ENCODE results near the gene MMUT. TPM values are rescaled to one million over a fixed set of nuclear protein-coding genes. Genes with fewer than 3 reads are reported as not detected.

Gene MMUT
- total RNA-seq: 10 to 100 TPM; 13.7 to 23.9 TPM

- TF ChIP-seq CTCF (IDR thresholded peaks at IDR 0.05): peak in 1 of 4 experiments; percentile 22
- peak; percentile 100 for TF ChIP-seq POLR2AphosphoS5 (IDR thresholded peaks at IDR 0.05)
- TF ChIP-seq POLR2A (IDR thresholded peaks at IDR 0.05): peak; percentile 82
These were observed at the start of gene MMUT, which contains the start of gene CENPQ for GRCh38 chr6:49462927-49463611. Gene MMUT, minus strand, starts transcription at chr6:49463253. Its CDS starts 3,787 bp downstream, at chr6:49459466. Gene CENPQ, plus strand, starts transcription at chr6:49463370. Its CDS starts 6,807 bp downstream, at chr6:49470177.

GRCh38 chr6:49509342-49509741 is 46.3 kb upstream of the MMUT start:
- no peak overlapping the region for H3K4me3 ChIP-seq
- no peak for TF ChIP-seq POLR2AphosphoS5 (IDR thresholded peaks at IDR 0.05)
- no peak for TF ChIP-seq CTCF (IDR thresholded peaks at IDR 0.05)
- TF ChIP-seq POLR2A (IDR thresholded peaks at IDR 0.05): no peak
- no peaks in the 10 kb centered on the region for H3K27me3 ChIP-seq (replicated peaks; ENCODE audit: insufficient read depth)
- no peak overlapping the region for H3K27ac ChIP-seq
- no peaks in the 10 kb centered on the region for H3K4me1 ChIP-seq (replicated peaks)
- intact Hi-C loops (cut with DNase I): no loop called here
- H3K36me3 ChIP-seq: no peaks in the 10 kb centered on the region
- WGBS: 42% methylated on average over 3 of the region's 3 CpGs
- H3K9me3 ChIP-seq: no peaks in the 10 kb centered on the region
- DNase-seq (ENCODE audit: low spot score): no peak

More at GRCh38 chr6:49462927-49463611, at the start of gene MMUT, which contains the start of gene CENPQ:
- Histone ChIP-seq H3K4me3 (peak within 1 kb of the TSS; percentile 65 to 72), H3K4me1 (replicated peaks) (peaks cover 3% of the 10 kb centered on the region), H3K27ac (peak within 1 kb of the TSS; percentile 84 to 86), H3K9me3 (no peaks in the 10 kb centered on the region), H3K27me3 (replicated peaks; ENCODE audit: insufficient read depth) (no peaks in the 10 kb centered on the region), H3K36me3 (no peaks in the 10 kb centered on the region)
- WGBS: under 1% methylated on average over 37 of the region's 37 CpGs
- intact Hi-C loops (cut with DNase I): no loop called here
- DNase-seq (ENCODE audit: low spot score): peak; percentile 97

- no peaks in the 10 kb centered on the region for H3K9me3 ChIP-seq
- 51% methylated on average over 5 of the region's 5 CpGs for WGBS
- H3K4me1 ChIP-seq (replicated peaks): no peaks in the 10 kb centered on the region
- H3K27ac ChIP-seq: no peak overlapping the region
- H3K36me3 ChIP-seq: no peaks in the 10 kb centered on the region
- TF ChIP-seq CTCF (IDR thresholded peaks at IDR 0.05) (no peak), POLR2A (IDR thresholded peaks at IDR 0.05) (no peak), POLR2AphosphoS5 (IDR thresholded peaks at IDR 0.05) (no peak)
- intact Hi-C loops (cut with DNase I): no loop called here
- no peak overlapping the region for H3K4me3 ChIP-seq
- H3K27me3 ChIP-seq (replicated peaks; ENCODE audit: insufficient read depth): no peaks in the 10 kb centered on the region
- DNase-seq (ENCODE audit: low spot score): no peak
These were observed 43.6 kb upstream of the MMUT start for GRCh38 chr6:49506569-49507111.

GRCh38 chr6:49504666-49505065 is 41.6 kb upstream of the MMUT start:
- intact Hi-C loops (cut with DNase I): no loop called here
- TF ChIP-seq POLR2A (IDR thresholded peaks at IDR 0.05): no peak
- no peak for TF ChIP-seq POLR2AphosphoS5 (IDR thresholded peaks at IDR 0.05)
- no peak for TF ChIP-seq CTCF (IDR thresholded peaks at IDR 0.05)
- WGBS: 80% methylated on average over 5 of the region's 5 CpGs

More at GRCh38 chr6:49504666-49505065, 41.6 kb upstream of the MMUT start:
- Histone ChIP-seq H3K27ac (no peak overlapping the region), H3K4me1 (replicated peaks) (no peaks in the 10 kb centered on the region), H3K4me3 (no peak overlapping the region), H3K9me3 (no peaks in the 10 kb centered on the region), H3K36me3 (no peaks in the 10 kb centered on the region), H3K27me3 (replicated peaks; ENCODE audit: insufficient read depth) (no peaks in the 10 kb centered on the region)
- no peak for DNase-seq (ENCODE audit: low spot score)
